Prostate gland (tissue), 2 donors: ENCODE results near the gene FAM131A.

Experiments
- POLR2A ChIP-seq: fragments of 450-650 bp; IDR thresholded peaks from one replicate; pipeline ENCODE4 v1.6.1; 2016; ENCODE audit warnings: antibody characterized with exemption, mild to moderate bottlenecking
- POLR2AphosphoS5 ChIP-seq: sonication (generic); formaldehyde crosslinking; IDR thresholded peaks from one replicate; pipeline ENCODE4 v1.6.1; 2017; ENCODE audit warnings: antibody characterized with exemption
- TF ChIP-seq, protein P1 (sequence below), 4 experiments: fragments of 200-600 bp in 2 of 4; fragments of 450-650 bp in 2 of 4; sonication (generic) in 2 of 4; IDR thresholded peaks; 1 replicate in 3 of 4; 2 replicates in 1 of 4; pipeline ENCODE4 v1.5.1; 2016 to 2019; ENCODE audit warnings: antibody characterized with exemption in 4 of 4, mild to moderate bottlenecking in 2 of 4, moderate library complexity in 2 of 4

DNA sequence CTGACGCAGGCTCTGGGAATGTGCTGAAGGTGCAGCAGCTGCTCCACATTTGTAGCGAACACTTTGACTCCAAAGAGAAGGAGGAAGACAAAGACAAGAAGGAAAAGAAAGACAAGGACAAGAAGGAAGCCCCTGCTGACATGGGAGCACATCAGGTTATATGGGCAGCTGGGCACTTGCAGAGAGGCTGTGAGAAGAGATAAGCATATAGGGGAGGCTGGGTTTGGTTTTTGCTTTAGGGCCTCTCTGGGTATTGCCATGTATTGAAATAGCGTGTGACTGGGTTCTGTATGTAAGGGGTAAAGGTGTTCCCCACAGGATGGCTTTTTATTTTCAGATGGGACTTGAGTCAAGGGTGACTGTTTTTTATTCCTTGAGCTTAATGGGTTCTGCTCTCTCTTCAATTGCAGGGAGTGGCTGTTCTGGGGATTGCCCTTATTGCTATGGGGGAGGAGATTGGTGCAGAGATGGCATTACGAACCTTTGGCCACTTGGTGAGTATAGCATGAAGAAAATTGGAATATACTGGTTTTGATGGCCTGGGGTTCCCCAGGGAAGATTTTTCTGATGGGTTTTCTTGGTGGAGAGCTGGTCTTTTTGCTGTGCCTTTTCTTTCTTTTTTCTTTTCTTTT, 30.9 kb upstream of the FAM131A start:
- TF ChIP-seq POLR2A = no peak
- TF ChIP-seq, protein P1, sequence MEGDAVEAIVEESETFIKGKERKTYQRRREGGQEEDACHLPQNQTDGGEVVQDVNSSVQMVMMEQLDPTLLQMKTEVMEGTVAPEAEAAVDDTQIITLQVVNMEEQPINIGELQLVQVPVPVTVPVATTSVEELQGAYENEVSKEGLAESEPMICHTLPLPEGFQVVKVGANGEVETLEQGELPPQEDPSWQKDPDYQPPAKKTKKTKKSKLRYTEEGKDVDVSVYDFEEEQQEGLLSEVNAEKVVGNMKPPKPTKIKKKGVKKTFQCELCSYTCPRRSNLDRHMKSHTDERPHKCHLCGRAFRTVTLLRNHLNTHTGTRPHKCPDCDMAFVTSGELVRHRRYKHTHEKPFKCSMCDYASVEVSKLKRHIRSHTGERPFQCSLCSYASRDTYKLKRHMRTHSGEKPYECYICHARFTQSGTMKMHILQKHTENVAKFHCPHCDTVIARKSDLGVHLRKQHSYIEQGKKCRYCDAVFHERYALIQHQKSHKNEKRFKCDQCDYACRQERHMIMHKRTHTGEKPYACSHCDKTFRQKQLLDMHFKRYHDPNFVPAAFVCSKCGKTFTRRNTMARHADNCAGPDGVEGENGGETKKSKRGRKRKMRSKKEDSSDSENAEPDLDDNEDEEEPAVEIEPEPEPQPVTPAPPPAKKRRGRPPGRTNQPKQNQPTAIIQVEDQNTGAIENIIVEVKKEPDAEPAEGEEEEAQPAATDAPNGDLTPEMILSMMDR (IDR thresholded peaks at IDR 0.05) = no peak
- no peak for TF ChIP-seq POLR2AphosphoS5
